HUES6 (cell line): ENCODE measurements around the gene TRIM40.

Experiments
- H3K27ac ChIP-seq: 2 replicates; pipeline ENCODE4 v1.7.0; 2013; ENCODE audit warnings: low read depth, mild to moderate bottlenecking, low read length, inconsistent platforms
- H3K27me3 ChIP-seq: 2 replicates; pipeline ENCODE4 v1.6.1; 2013; ENCODE audit warnings: low read length; ENCODE audit not compliant: control insufficient read depth, insufficient read depth
- H3K36me3 ChIP-seq: 2 replicates; pipeline ENCODE4 v1.6.1; 2013; ENCODE audit warnings: low read length; ENCODE audit not compliant: control insufficient read depth, insufficient read depth
- H3K4me1 ChIP-seq: 2 replicates; pipeline ENCODE4 v1.6.1; 2013; ENCODE audit warnings: low read length; ENCODE audit not compliant: control insufficient read depth, insufficient read depth
- H3K4me3 ChIP-seq: 2 replicates; pipeline ENCODE4 v1.5.1; 2013; ENCODE audit warnings: low read depth, low read length
- H3K9ac ChIP-seq: one replicate; pipeline ENCODE4 v1.6.1; 2013; ENCODE audit warnings: mild to moderate bottlenecking, low read length
- H3K9me3 ChIP-seq: 2 replicates; pipeline ENCODE4 v1.6.1; 2013; ENCODE audit warnings: low read depth, low read length; ENCODE audit not compliant: control insufficient read depth, insufficient read depth

The TRIM40 gene

GRCh38 chr6:30194797-30195690 lies 59.1 kb downstream of the TRIM40 start:
- Histone ChIP-seq H3K36me3 (peaks cover 78% of the 10 kb centered on the region), H3K27ac (no peak overlapping the region), H3K27me3 (no peaks in the 10 kb centered on the region), H3K4me3 (no peak overlapping the region), H3K9me3 (no peaks in the 10 kb centered on the region), H3K9ac (no peak overlapping the region), H3K4me1 (no peaks in the 10 kb centered on the region)

GRCh38 chr6:30195951-30196350 lies 60.0 kb downstream of the TRIM40 start:
- Histone ChIP-seq H3K27me3 (no peaks in the 10 kb centered on the region), H3K9ac (no peak overlapping the region), H3K4me1 (peaks cover 8% of the 10 kb centered on the region), H3K27ac (no peak overlapping the region), H3K4me3 (no peak overlapping the region), H3K36me3 (peaks cover 78% of the 10 kb centered on the region), H3K9me3 (no peaks in the 10 kb centered on the region)

GRCh38 chr6:30196376-30196775 lies 60.4 kb downstream of the TRIM40 start:
- Histone ChIP-seq H3K9me3 (no peaks in the 10 kb centered on the region), H3K27ac (no peak overlapping the region), H3K4me1 (peaks cover 12% of the 10 kb centered on the region), H3K4me3 (no peak overlapping the region), H3K27me3 (no peaks in the 10 kb centered on the region), H3K9ac (no peak overlapping the region), H3K36me3 (peaks cover 75% of the 10 kb centered on the region)
